NOMO-1 (cell line): ENCODE measurements around the gene SPTBN2.
"Not testable (repeated sequence)": the region's sequence is repeated elsewhere in the genome, so short reads cannot be mapped to it uniquely, and the experiment has no call there.

Source experiments
- DNase-seq, 2 experiments: peaks; one replicate each; lab custom pipeline; 2025; ENCODE audit not compliant: unreplicated experiment in 2 of 2; lab: John Stamatoyannopoulos, UW

The SPTBN2 gene

DNA sequence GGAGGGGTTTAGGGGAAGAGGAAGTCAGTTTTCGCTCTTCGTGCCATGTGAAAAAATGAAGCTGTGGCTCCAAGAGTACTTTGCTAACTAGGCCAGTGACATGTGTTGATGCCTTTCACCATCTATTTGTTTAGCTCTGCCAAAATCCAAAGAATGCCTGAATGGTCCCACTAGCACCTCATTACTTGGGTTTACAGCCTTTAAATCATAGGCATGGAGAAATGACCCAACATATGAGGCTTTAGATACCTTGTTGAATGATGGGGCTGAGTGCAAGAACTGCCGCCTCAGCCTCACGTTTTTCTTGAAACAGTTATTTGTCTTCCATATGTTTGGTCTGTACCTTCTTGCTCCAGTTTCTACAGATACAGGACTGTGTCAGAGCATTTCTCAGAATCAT is 82.2 kb downstream of the SPTBN2 start:
- DNase-seq = no peak

- no peak for DNase-seq
Measured at GRCh38 chr11:66643745-66644437, 85.1 kb downstream of the SPTBN2 start.

DNA sequence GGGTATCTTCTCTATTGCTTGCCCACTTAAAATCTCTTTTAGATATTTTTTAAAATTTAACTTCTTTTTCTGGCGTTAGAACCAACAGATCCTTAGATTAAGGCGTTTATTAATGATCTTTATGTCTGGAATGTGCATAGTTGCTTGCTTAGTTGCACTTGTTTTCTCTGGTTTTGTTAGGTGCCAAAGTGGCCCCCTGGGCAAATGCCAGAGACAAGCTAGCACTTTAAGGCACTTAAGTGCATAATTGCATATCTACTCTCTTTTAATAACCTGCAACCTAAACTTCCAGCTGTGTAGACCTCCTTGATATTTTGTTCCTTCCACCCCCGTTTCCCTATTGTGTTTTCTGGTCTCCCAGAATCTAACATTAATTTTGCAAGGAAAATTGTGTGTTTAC is 87.2 kb downstream of the SPTBN2 start:
- no peak for DNase-seq

- not testable (repeated sequence) for DNase-seq
Measured at GRCh38 chr11:66639814-66640340, 89.1 kb downstream of the SPTBN2 start.

GRCh38 chr11:66639066-66639813 is 89.8 kb downstream of the SPTBN2 start:
- DNase-seq = peak; percentile 17 to 45

DNA sequence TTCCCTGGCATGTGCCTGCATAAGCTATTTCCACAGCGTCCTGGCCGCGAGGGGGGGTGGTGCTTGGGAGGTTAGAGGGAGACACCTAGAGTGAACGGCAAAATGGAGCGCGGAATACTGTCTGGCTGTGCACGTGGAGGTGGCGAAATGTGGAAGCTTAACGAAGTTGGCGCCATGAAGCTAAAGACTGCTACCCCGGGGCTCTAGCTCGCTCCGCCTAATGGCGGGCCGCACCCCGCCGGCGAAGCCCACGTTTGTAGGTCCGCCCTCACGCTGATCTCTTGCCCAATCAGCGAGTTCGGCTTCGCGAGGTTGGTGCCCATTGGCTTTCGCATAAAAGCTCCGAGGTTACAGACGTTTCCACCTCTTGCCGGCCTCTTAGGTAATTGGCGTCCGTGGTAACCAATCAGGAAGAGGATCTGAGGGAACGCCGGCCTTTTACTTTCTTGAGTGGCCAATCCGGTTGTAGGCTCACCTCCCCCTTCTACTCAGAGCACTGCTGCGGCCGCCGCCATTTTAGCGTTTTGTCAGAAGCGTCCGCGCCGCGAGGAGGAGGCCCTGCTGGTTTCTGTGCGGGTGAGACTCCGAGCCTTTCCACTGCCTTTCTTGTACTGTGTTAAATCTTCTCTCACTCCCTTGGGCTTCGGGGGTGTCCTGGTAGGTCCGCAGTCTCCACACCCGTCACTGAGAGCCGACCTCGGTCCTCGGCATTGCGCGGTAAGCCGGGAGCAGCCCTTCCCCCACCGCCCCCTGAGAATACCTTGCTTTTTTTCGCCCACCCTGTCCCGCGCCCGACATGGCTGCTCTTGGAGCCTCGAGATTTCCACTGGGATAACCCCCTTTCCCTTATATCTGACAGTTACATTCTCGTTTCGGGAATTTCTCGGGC is 90.6 kb downstream of the SPTBN2 start, which contains the start of gene RBM4:
Gene RBM4, plus strand, starts transcription at position 527 of the 889 bp plus-strand sequence. CDS start 1,009 bp downstream, outside the sequence.
- DNase-seq = peak; percentile 99

- DNase-seq = no peak
Measured at GRCh38 chr11:66637557-66638176, 91.3 kb downstream of the SPTBN2 start.

- DNase-seq = no peak
Measured at GRCh38 chr11:66636411-66636810, 92.6 kb downstream of the SPTBN2 start.
